ENCODE results near the gene E2F4. TPM values are rescaled to one million over a fixed set of nuclear protein-coding genes. Genes with fewer than 3 reads are reported as not detected.

E2F4 gene
- total and polyA plus RNA-seq, 9 of the 15 experiments (the other 6 are each of a cell fraction or from before 2014, with no cell fraction given): 9.7 to 139 (median 106) TPM

DNA sequence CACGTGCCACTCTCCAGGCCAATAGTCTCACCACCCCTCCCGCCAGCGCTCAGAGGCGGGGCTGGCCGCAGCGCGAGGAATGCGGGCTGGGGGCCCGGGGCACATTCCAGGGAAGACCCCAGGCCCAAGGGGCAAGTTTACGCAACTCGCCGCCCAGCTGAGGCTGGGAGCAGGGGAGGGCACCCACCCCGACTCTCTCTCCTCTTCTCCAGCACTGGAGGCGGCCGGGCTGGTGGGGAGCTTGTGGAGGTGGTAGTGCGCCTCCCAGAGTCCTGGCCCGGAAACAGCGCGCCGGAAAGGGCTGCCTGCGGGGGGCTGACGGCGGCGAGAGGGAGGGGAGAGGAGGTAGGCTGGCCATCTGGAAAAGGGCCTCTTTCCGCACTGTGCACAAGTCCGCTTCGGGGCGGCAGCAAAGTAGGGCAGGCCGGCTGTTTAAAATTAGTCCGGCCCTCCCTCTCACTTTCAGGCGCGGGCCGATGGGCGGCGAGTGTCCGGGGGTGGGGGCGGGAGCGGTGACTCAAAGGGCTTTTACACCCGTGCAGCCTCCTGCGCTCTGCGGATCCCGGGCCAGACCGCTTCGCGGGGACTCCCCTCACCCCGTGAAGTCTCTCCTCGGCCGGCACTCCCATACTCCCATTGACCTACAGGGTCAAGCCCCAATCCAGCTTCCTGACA lies 54.3 kb downstream of the E2F4 start (continued):
- TF ChIP-seq MIER1 (IDR thresholded peaks at IDR 0.05; ENCODE audit: low read depth): no peak
- TF ChIP-seq ZNF707 (CRISPR knock-in tag; conservative IDR thresholded peaks at IDR 0.05): no peak
- no peak for TF ChIP-seq SMAD3 (CRISPR knock-in tag; conservative IDR thresholded peaks at IDR 0.05)
- TF ChIP-seq ELF1 (tag; IDR thresholded peaks at IDR 0.05): peak; percentile 36; the same call in 1 of the 2 replicates
- no peak for TF ChIP-seq WHSC1 (IDR thresholded peaks at IDR 0.05; ENCODE audit: low read length)
- TF ChIP-seq SRSF1 (IDR thresholded peaks at IDR 0.05; ENCODE audit: low read depth, low read length): no peak
- TF ChIP-seq, protein P1, sequence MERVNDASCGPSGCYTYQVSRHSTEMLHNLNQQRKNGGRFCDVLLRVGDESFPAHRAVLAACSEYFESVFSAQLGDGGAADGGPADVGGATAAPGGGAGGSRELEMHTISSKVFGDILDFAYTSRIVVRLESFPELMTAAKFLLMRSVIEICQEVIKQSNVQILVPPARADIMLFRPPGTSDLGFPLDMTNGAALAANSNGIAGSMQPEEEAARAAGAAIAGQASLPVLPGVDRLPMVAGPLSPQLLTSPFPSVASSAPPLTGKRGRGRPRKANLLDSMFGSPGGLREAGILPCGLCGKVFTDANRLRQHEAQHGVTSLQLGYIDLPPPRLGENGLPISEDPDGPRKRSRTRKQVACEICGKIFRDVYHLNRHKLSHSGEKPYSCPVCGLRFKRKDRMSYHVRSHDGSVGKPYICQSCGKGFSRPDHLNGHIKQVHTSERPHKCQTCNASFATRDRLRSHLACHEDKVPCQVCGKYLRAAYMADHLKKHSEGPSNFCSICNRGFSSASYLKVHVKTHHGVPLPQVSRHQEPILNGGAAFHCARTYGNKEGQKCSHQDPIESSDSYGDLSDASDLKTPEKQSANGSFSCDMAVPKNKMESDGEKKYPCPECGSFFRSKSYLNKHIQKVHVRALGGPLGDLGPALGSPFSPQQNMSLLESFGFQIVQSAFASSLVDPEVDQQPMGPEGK (CRISPR knock-in tag; IDR thresholded peaks at IDR 0.05; ENCODE audit: borderline replicate concordance): no peak
- TF ChIP-seq TCF7 (IDR thresholded peaks at IDR 0.05; ENCODE audit: borderline replicate concordance): no peak
- no peak for TF ChIP-seq XRCC3 (IDR thresholded peaks at IDR 0.05)
- no peak for TF ChIP-seq HMGN3 (IDR thresholded peaks at IDR 0.05; ENCODE audit: borderline replicate concordance, extremely low read depth, insufficient read length, low read depth, low read length)
- TF ChIP-seq ARID2 (IDR thresholded peaks at IDR 0.05): no peak
- TF ChIP-seq ZNF232 (CRISPR knock-in tag; IDR thresholded peaks at IDR 0.05): no peak
- TF ChIP-seq ARID1B (IDR thresholded peaks at IDR 0.05): peak; percentile 57
- no peak for TF ChIP-seq NR1H2 (CRISPR knock-in tag; IDR thresholded peaks at IDR 0.05)
- TF ChIP-seq MAFK (IDR thresholded peaks at IDR 0.05; ENCODE audit: low read length): no peak
